Hematopoietic multipotent progenitor cell treated with erythropoietin and hydrocortisone succinate and interleukin-3 and kit ligand, for 15 days (in vitro differentiated cells): Measurements from ENCODE around the gene S100A6.
A peak's percentile ranks its signal among the peaks of the same experiment; 100 is the strongest.

Experiments
- DNase-seq: peaks from one replicate; pipeline ENCODE4 v3.0.0-alpha.2; 2015; ENCODE audit warnings: low spot score

The S100A6 gene

GRCh38 chr1:153545067-153546055, 9.6 kb upstream of the S100A6 start, which contains the start of gene S100A4:
TSS of gene S100A4 (minus strand) at chr1:153545806. CDS start at chr1:153544794, 1,012 bp downstream.
- peak; percentile 88 for DNase-seq

GRCh38 chr1:153544453-153545066, 8.8 kb upstream of the S100A6 start:
- DNase-seq = no peak

- no peak for DNase-seq
Measured at GRCh38 chr1:153543736-153544135, 7.9 kb upstream of the S100A6 start.

- no peak for DNase-seq
Measured at GRCh38 chr1:153542956-153543711, 7.3 kb upstream of the S100A6 start.

- DNase-seq = no peak
Measured at GRCh38 chr1:153541641-153542590, 6.1 kb upstream of the S100A6 start.

GRCh38 chr1:153540394-153541361, 4.9 kb upstream of the S100A6 start, which contains the start of gene S100A5:
TSS of gene S100A5 (minus strand) at chr1:153540934. CDS start at chr1:153540191, 743 bp downstream.
- no peak for DNase-seq

- no peak for DNase-seq
Measured at GRCh38 chr1:153539395-153540093, 3.8 kb upstream of the S100A6 start.

- DNase-seq = no peak
Measured at GRCh38 chr1:153538315-153538821, 2.6 kb upstream of the S100A6 start.

GRCh38 chr1:153537376-153537730, 1.6 kb upstream of the S100A6 start:
- no peak for DNase-seq

GRCh38 chr1:153536671-153537375, 1.0 kb upstream of the S100A6 start:
- no peak for DNase-seq

- peak; percentile 62 for DNase-seq
Measured at GRCh38 chr1:153536012-153536670, 350 bp upstream of the S100A6 start.

- DNase-seq = no peak
Measured at GRCh38 chr1:153534925-153535241, 908 bp downstream of the S100A6 start.

- DNase-seq = no peak
Measured at GRCh38 chr1:153534226-153534924, 1.4 kb downstream of the S100A6 start.

- DNase-seq = peak; percentile 47
Measured at GRCh38 chr1:153533689-153534201, 2.0 kb downstream of the S100A6 start.

- peak; percentile 86 for DNase-seq
Measured at GRCh38 chr1:153532769-153533599, 2.8 kb downstream of the S100A6 start.

GRCh38 chr1:153532181-153532580, 3.6 kb downstream of the S100A6 start:
- DNase-seq = peak; percentile 34
